Panc1 (cell line): ENCODE measurements around the gene NUDT4. TPM values are rescaled to one million over a fixed set of nuclear protein-coding genes. Genes with fewer than 3 reads are reported as not detected.

ENCODE experiments used
- ATAC-seq: fragments of 200-7000 bp; cut with Tn5 transposase; 2 replicates; pipeline ENCODE4 v1.9.1; 2020; ENCODE audit warnings: mild to moderate bottlenecking, moderate library complexity
- BruUV-seq: library from RNA; stranded (reverse); fragments of 400-500 nt; replicated peaks from 2 replicates; lab custom pipeline; 2021; lab: Mats Ljungman, UMichigan
- CTCF ChIA-PET: fragments of 300-600 bp; sonication (Branson Sonifier 250); formaldehyde crosslinking; loops from one replicate; lab custom pipeline; 2022; ENCODE audit warnings: antibody characterized with exemption; lab: Charles Lee
- POLR2A ChIA-PET: fragments of 300-600 bp; sonication (Branson Sonifier 250); formaldehyde crosslinking; loops from one replicate; lab custom pipeline; 2022; ENCODE audit warnings: antibody characterized with exemption; lab: Charles Lee
- DNase-seq: peaks from one replicate; pipeline ENCODE4 v3.0.0-alpha.2; 2010; ENCODE audit warnings: low read depth, low spot score
- H3K27ac ChIP-seq: 2 replicates; pipeline ENCODE4 v1.5.1; 2011; ENCODE audit warnings: mild to moderate bottlenecking, low read length, inconsistent platforms
- H3K27me3 ChIP-seq: fragments of 200-500 bp; sonication (Bioruptor generic); 2 replicates; pipeline ENCODE4 v1.6.0; 2014; ENCODE audit warnings: low read length, inconsistent platforms; ENCODE audit not compliant: control insufficient read depth, insufficient read depth
- H3K36me3 ChIP-seq: fragments of 200-500 bp; sonication (Bioruptor generic); 2 replicates; pipeline ENCODE4 v1.5.1; 2014; ENCODE audit warnings: inconsistent platforms, mild to moderate bottlenecking, low read length, moderate library complexity; ENCODE audit not compliant: control insufficient read depth, insufficient read depth
- H3K4me1 ChIP-seq: 2 replicates; pipeline ENCODE4 v1.5.1; 2011; ENCODE audit warnings: inconsistent platforms, mild to moderate bottlenecking, low read length, moderate library complexity; ENCODE audit not compliant: control insufficient read depth, insufficient read depth
- H3K4me3 ChIP-seq, 2 experiments: 2 replicates each; pipeline ENCODE4 v1.5.1; 2011 to 2012; ENCODE audit warnings: low read depth in 2 of 2, low read length in 2 of 2, mild to moderate bottlenecking in 2 of 2, inconsistent platforms in 1 of 2, moderate library complexity in 1 of 2
- H3K9me3 ChIP-seq: fragments of 200-500 bp; sonication (Bioruptor generic); 2 replicates; pipeline ENCODE4 v1.5.1; 2014; ENCODE audit warnings: low read depth, mild to moderate bottlenecking, inconsistent platforms, low read length, moderate library complexity; ENCODE audit not compliant: control insufficient read depth, insufficient read depth
- CTCF ChIP-seq: fragments of 450-650 bp; IDR thresholded peaks from 2 replicates; pipeline ENCODE4 v1.5.1; 2017; ENCODE audit warnings: mild to moderate bottlenecking
- POLR2AphosphoS5 ChIP-seq: IDR thresholded peaks from 2 replicates; pipeline ENCODE4 v1.6.1; 2012; ENCODE audit warnings: mild to moderate bottlenecking, low read depth, low read length, moderate library complexity
- REST ChIP-seq, 2 experiments: IDR thresholded peaks; 2 replicates each; pipeline ENCODE4 v1.6.1; 2011 to 2012; ENCODE audit warnings: low read depth in 2 of 2, control low read depth in 1 of 2, low read length in 1 of 2, mild to moderate bottlenecking in 1 of 2, moderate library complexity in 1 of 2; ENCODE audit not compliant: insufficient read depth in 1 of 2
- SIN3A ChIP-seq: IDR thresholded peaks from 2 replicates; pipeline ENCODE4 v1.6.1; 2012; ENCODE audit warnings: low read depth, mild to moderate bottlenecking, low read length, moderate library complexity, borderline replicate concordance; ENCODE audit not compliant: insufficient read depth
- TCF7L2 ChIP-seq: IDR thresholded peaks from 2 replicates; pipeline ENCODE4 v1.6.1; 2011; ENCODE audit warnings: mild to moderate bottlenecking, low read depth, low read length, inconsistent platforms
- in situ Hi-C: cut with HindIII; loops from 2 replicates; pipeline ENCODE4 v1.10.0; 2016; ENCODE audit warnings: low sequenced_read_pairs, low pct_unique_long_range_greater_than_20kb
- intact Hi-C: fragments of 100-400 bp; cut with micrococcal nuclease; formaldehyde crosslinking; loops from one replicate; pipeline ENCODE4 v1.10.0; 2022; ENCODE audit not compliant: unreplicated experiment
- total RNA-seq: library from RNA; stranded (reverse); gene quantifications from one replicate; pipeline ENCODE4 v1.2.1, GENCODE V29; 2021; ENCODE audit not compliant: unreplicated experiment

The NUDT4 gene
- total RNA-seq, 1 experiment from 2014 or later, result 45.7 TPM

- intact Hi-C loops (no loop called here), in situ Hi-C loops (no loop called here)
- H3K4me1 ChIP-seq, result peaks cover 2% of the 10 kb centered on the region; the same call in 1 of the 2 replicates
- H3K27me3 ChIP-seq, result no peaks in the 10 kb centered on the region
- H3K4me3 ChIP-seq, result no peak overlapping the region
- ChIA-PET POLR2A (no interaction called here), CTCF (no interaction called here)
- no peak for ATAC-seq
- H3K9me3 ChIP-seq, result no peaks in the 10 kb centered on the region
- BruUV-seq, result no TSS peak
- H3K36me3 ChIP-seq, result peaks cover 9% of the 10 kb centered on the region; the same call in 1 of the 2 replicates
- no peak for DNase-seq
- TF ChIP-seq CTCF, result no peak
- no peak for TF ChIP-seq TCF7L2
- no peak for TF ChIP-seq REST (IDR thresholded peaks at IDR 0.05; ENCODE audit: insufficient read depth in 1 of 2, low read depth in 2 of 2, low read length in 1 of 2)
- TF ChIP-seq POLR2AphosphoS5, result no peak
- TF ChIP-seq SIN3A, result no peak
- H3K27ac ChIP-seq, result no peak overlapping the region
Observed at GRCh38 chr12:93407054-93407962, 29.6 kb downstream of the NUDT4 start.

GRCh38 chr12:93407963-93408283 lies 30.2 kb downstream of the NUDT4 start:
- H3K4me1 ChIP-seq, result peaks cover 2% of the 10 kb centered on the region; the same call in 1 of the 2 replicates
- H3K9me3 ChIP-seq, result no peaks in the 10 kb centered on the region
- intact Hi-C loops (no loop called here), in situ Hi-C loops (no loop called here)
- H3K27ac ChIP-seq, result no peak overlapping the region
- TF ChIP-seq REST (IDR thresholded peaks at IDR 0.05; ENCODE audit: insufficient read depth in 1 of 2, low read depth in 2 of 2, low read length in 1 of 2) (no peak), CTCF (no peak), TCF7L2 (no peak), POLR2AphosphoS5 (no peak), SIN3A (no peak)
- no peak for DNase-seq
- CTCF ChIA-PET, result no interaction called here
- no peak overlapping the region for H3K4me3 ChIP-seq
- ATAC-seq, result no peak
- BruUV-seq, result no TSS peak
- H3K27me3 ChIP-seq, result no peaks in the 10 kb centered on the region
- POLR2A ChIA-PET, result interaction anchor here (0.7 kb wide), 1 partner anchor 117 kb away, joined by 3 read pairs; no protein-coding TSS in a partner anchor
- peaks cover 9% of the 10 kb centered on the region; the same call in 1 of the 2 replicates for H3K36me3 ChIP-seq
